SK-N-SH treated with all-trans-retinoic acid at 6 μM for 48 hours (cell line): ENCODE measurements around the gene CCL11.

Experiments
- ATAC-seq: fragments of 200-7000 bp; cut with Tn5 transposase; 3 replicates; pipeline ENCODE4 v1.9.1; 2020; ENCODE audit warnings: mild to moderate bottlenecking, moderate library complexity
- ARNTL ChIP-seq: fragments of 450-650 bp; formaldehyde crosslinking; IDR thresholded peaks from 2 replicates; pipeline ENCODE4 v1.5.0; 2020; ENCODE audit warnings: low read depth, mild to moderate bottlenecking, moderate library complexity, borderline replicate concordance
- BACH2 ChIP-seq: fragments of 250-450 bp; sonication (Bioruptor Pico); IDR thresholded peaks from 2 replicates; pipeline ENCODE4 v1.9.0; 2021; ENCODE audit warnings: mild to moderate bottlenecking, borderline replicate concordance
- CREB5 ChIP-seq: fragments of 250-450 bp; sonication (Bioruptor Pico); IDR thresholded peaks from 2 replicates; pipeline ENCODE4 v1.5.1; 2020; ENCODE audit warnings: low read depth, mild to moderate bottlenecking, moderate library complexity
- CSDC2 ChIP-seq: fragments of 250-450 bp; sonication (Bioruptor Pico); IDR thresholded peaks from 2 replicates; pipeline ENCODE4 v1.5.0; 2020; ENCODE audit warnings: mild to moderate bottlenecking, moderate library complexity
- CSRNP3 ChIP-seq: fragments of 250-450 bp; sonication (Bioruptor Pico); IDR thresholded peaks from 2 replicates; pipeline ENCODE4 v1.5.1; 2021; ENCODE audit warnings: mild to moderate bottlenecking, moderate library complexity
- ESRRG ChIP-seq: fragments of 250-450 bp; sonication (Bioruptor Pico); IDR thresholded peaks from 2 replicates; pipeline ENCODE4 v1.6.1; 2021; ENCODE audit warnings: mild to moderate bottlenecking
- GLIS3 ChIP-seq: fragments of 250-450 bp; sonication (Bioruptor Pico); IDR thresholded peaks from 2 replicates; pipeline ENCODE4 v1.5.0; 2020; ENCODE audit warnings: mild to moderate bottlenecking, moderate library complexity
- ISL1 ChIP-seq: fragments of 250-450 bp; sonication (Bioruptor Pico); IDR thresholded peaks from 2 replicates; pipeline ENCODE4 v2.1.2; 2022; ENCODE audit warnings: mild to moderate bottlenecking, moderate library complexity
- OSR1 ChIP-seq: fragments of 250-450 bp; sonication (Bioruptor Pico); IDR thresholded peaks from 2 replicates; pipeline ENCODE4 v1.8.0; 2022; ENCODE audit warnings: moderate library complexity, mild to moderate bottlenecking, inconsistent platforms
- POU6F1 ChIP-seq: fragments of 250-450 bp; sonication (Bioruptor Pico); IDR thresholded peaks from 2 replicates; pipeline ENCODE4 v1.8.0; 2021; ENCODE audit warnings: low read depth, mild to moderate bottlenecking, moderate library complexity, borderline replicate concordance
- PPARA ChIP-seq: fragments of 250-450 bp; sonication (Bioruptor Pico); IDR thresholded peaks from 2 replicates; pipeline ENCODE4 v1.5.0; 2020; ENCODE audit warnings: mild to moderate bottlenecking, borderline replicate concordance
- RARB ChIP-seq: fragments of 250-450 bp; sonication (Bioruptor Pico); IDR thresholded peaks from 2 replicates; pipeline ENCODE4 v1.8.0; 2021; ENCODE audit warnings: mild to moderate bottlenecking, moderate library complexity
- SNAI2 ChIP-seq: fragments of 250-450 bp; sonication (Bioruptor Pico); IDR thresholded peaks from 2 replicates; pipeline ENCODE4 v1.5.0; 2020; ENCODE audit warnings: mild to moderate bottlenecking, moderate library complexity
- TCF4 ChIP-seq: fragments of 250-450 bp; sonication (Bioruptor Pico); IDR thresholded peaks from 2 replicates; pipeline ENCODE4 v1.8.0; 2021; ENCODE audit warnings: mild to moderate bottlenecking, moderate library complexity, borderline replicate concordance
- TOX ChIP-seq: fragments of 250-450 bp; sonication (Bioruptor Pico); IDR thresholded peaks from 2 replicates; pipeline ENCODE4 v1.8.0; 2021; ENCODE audit warnings: mild to moderate bottlenecking, moderate library complexity, borderline replicate concordance
- TSHZ2 ChIP-seq: fragments of 250-450 bp; sonication (Bioruptor Pico); IDR thresholded peaks from 2 replicates; pipeline ENCODE4 v1.5.0; 2020; ENCODE audit warnings: mild to moderate bottlenecking, moderate library complexity
- ZC3H10 ChIP-seq: fragments of 250-450 bp; sonication (Bioruptor Pico); IDR thresholded peaks from 2 replicates; pipeline ENCODE4 v1.5.1; 2021; ENCODE audit warnings: mild to moderate bottlenecking, moderate library complexity
- ZFP3 ChIP-seq: fragments of 250-450 bp; sonication (Bioruptor Pico); IDR thresholded peaks from 2 replicates; pipeline ENCODE4 v1.5.0; 2020; ENCODE audit warnings: mild to moderate bottlenecking, moderate library complexity
- ZNF565 ChIP-seq: fragments of 450-650 bp; formaldehyde crosslinking; conservative IDR thresholded peaks from 2 replicates; pipeline ENCODE4 v1.5.0; 2020; ENCODE audit warnings: low read depth, mild to moderate bottlenecking, moderate library complexity
- ZNF70 ChIP-seq: fragments of 450-650 bp; formaldehyde crosslinking; IDR thresholded peaks from 2 replicates; pipeline ENCODE4 v1.5.0; 2020; ENCODE audit warnings: mild to moderate bottlenecking, moderate library complexity
- ZNF8 ChIP-seq: fragments of 450-650 bp; formaldehyde crosslinking; IDR thresholded peaks from 2 replicates; pipeline ENCODE4 v1.5.0; 2020; ENCODE audit warnings: mild to moderate bottlenecking, moderate library complexity

The CCL11 gene

GRCh38 chr17:34242587-34243363 is 42.8 kb upstream of the CCL11 start:
- no peak for ATAC-seq
- TF ChIP-seq CSDC2 (CRISPR knock-in tag), result no peak
- TF ChIP-seq ZNF70 (CRISPR knock-in tag), result no peak
- TF ChIP-seq ZNF565, result no peak
- no peak for TF ChIP-seq PPARA
- TF ChIP-seq GLIS3, result no peak
- no peak for TF ChIP-seq ZC3H10 (CRISPR knock-in tag)
- TF ChIP-seq BACH2 (CRISPR knock-in tag), result no peak
- TF ChIP-seq TCF4 (CRISPR knock-in tag), result no peak
- no peak for TF ChIP-seq CSRNP3 (CRISPR knock-in tag)
- no peak for TF ChIP-seq RARB (CRISPR knock-in tag)
- no peak for TF ChIP-seq SNAI2
- no peak for TF ChIP-seq TOX

- no peak for TF ChIP-seq CREB5 (CRISPR knock-in tag)
- TF ChIP-seq ZNF70 (CRISPR knock-in tag), result no peak
- no peak for TF ChIP-seq ESRRG
- TF ChIP-seq CSDC2 (CRISPR knock-in tag), result no peak
- TF ChIP-seq TSHZ2 (CRISPR knock-in tag), result no peak
- no peak for TF ChIP-seq ZFP3
- TF ChIP-seq SNAI2, result no peak
- no peak for TF ChIP-seq ISL1 (CRISPR knock-in tag)
- TF ChIP-seq TOX, result no peak
- TF ChIP-seq BACH2 (CRISPR knock-in tag), result no peak
- no peak for TF ChIP-seq ZNF565
- TF ChIP-seq PPARA, result no peak
- TF ChIP-seq RARB (CRISPR knock-in tag), result no peak
- TF ChIP-seq POU6F1 (CRISPR knock-in tag), result no peak
- TF ChIP-seq CSRNP3 (CRISPR knock-in tag), result no peak
- TF ChIP-seq ZNF8 (CRISPR knock-in tag), result no peak
- no peak for TF ChIP-seq ARNTL (CRISPR knock-in tag)
- TF ChIP-seq GLIS3, result no peak
- TF ChIP-seq OSR1 (CRISPR knock-in tag), result no peak
- no peak for TF ChIP-seq ZC3H10 (CRISPR knock-in tag)
- TF ChIP-seq, all 23 proteins: peak for 0
- no peak for ATAC-seq
Measured at GRCh38 chr17:34243364-34244320, 41.9 kb upstream of the CCL11 start.
